CD4-positive, alpha-beta T cell treated with Interleukin-12 subunit alpha and Interleukin-12 subunit beta, for 1 hour (primary cell): ENCODE measurements around the gene ALKBH5.

Experiments
- DNase-seq: peaks from one replicate; pipeline ENCODE4 v3.0.0-alpha.2; 2020

The ALKBH5 gene

GRCh38 chr17:18225121-18225641 lies 41.6 kb downstream of the ALKBH5 start, which contains the start of gene LLGL1:
LLGL1 (plus strand) TSS chr17:18225635; CDS start chr17:18225683, 48 bp downstream.
- peak; percentile 96 for DNase-seq

DNA sequence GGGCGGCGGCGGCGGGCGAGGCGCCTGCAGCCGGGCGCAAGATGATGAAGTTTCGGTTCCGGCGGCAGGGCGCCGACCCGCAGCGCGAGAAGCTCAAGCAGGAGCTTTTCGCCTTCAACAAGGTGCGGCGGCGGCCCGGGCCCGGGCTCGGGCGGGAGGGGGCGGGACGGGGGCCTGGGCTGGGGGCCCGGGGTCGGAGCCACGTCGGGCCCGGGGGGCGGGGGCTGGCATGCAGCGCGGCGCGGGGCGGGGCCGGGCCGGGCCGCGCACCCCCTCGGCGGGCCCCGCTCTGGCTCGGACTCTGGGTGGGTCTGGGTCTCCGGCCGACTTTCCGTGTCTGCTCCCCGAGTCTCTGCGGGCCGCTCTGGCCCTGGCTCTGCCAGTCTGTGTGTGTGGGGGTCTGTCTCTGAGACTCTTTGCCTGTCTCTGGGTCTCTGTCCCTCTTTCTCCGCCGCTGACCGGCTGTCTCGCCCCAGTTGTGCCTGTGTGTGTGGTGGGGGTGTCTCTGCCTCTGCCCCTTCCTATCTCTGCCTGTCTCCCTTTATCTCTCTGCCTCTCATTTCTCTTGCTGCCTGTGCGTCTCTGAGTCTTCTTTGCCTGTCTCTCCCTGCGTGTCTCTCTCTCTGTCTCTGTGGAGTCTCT lies 42.1 kb downstream of the ALKBH5 start:
- no peak for DNase-seq

DNA sequence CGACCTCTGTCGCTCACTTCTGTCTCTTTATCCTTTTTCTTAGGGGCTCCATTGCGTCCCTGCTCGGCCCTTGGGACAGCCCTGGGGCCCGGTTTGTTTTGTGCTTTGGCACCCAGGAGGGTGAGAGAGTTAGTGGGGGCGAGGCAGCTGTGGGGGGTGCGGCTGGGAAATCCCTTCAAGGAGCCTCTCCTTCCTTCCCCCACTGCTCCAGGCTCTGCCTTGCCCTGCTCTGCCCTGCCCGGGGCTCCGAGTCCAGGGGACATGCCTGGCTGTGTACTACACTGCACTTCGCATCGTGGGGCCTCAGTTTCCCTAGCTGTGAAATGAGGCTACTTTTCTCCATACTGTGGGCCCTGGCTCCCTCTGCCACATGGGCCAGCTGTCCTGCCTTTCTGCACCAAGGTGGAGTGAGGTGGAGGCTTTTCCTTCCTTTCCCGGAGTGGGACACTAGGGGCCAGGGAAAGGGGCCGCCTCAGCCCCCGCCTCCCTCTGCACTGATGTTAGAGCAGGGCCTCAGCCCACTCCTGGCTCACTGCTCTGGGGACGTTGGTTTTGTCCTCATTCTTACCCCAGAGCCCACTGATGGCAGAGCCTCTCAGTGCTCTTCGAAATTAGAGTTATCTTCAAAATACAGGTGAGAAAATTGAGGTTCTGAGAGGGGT lies 42.8 kb downstream of the ALKBH5 start:
- DNase-seq: no peak

DNA sequence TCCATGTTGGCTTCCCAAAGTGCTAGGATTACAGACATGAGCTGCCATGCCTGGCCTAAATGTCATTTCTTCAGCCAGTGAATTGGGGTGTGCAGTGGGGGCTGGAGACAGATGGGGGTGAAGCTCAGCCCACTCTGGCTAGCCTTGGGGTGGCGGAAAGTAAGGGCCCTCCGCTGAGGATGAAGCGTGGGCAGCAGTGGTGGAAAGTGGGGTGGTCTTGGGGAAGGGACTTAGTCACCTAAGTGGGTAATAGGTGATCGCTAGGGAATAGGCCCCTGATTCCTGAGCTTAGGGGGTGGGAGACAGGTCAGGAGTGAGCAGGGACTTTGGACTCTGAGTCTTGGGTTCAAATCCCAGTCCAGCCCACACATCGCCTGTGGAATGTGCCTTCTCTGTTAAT lies 44.0 kb downstream of the ALKBH5 start:
- no peak for DNase-seq

GRCh38 chr17:18228176-18228682 lies 44.6 kb downstream of the ALKBH5 start:
- no peak for DNase-seq

DNA sequence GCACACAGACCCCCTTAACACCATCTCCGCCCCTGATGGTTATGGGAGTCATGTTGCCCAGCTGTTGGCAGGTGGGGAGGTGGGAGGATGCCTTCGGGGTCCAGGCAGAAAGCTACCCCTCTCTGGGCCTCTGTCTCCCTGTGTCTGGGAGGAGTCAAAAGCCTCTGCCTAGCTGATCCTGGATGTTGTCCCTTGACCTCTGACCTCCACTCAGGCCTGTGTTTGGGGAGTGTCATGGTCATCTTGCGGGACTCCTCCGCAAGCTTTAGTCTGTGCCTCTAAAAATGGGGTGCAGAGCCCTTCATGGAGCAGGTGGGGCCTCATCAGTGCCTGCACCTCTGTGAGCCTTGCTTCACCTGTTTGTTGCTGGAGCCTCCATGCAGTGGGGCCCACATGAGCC lies 45.6 kb downstream of the ALKBH5 start:
- DNase-seq: no peak

DNA sequence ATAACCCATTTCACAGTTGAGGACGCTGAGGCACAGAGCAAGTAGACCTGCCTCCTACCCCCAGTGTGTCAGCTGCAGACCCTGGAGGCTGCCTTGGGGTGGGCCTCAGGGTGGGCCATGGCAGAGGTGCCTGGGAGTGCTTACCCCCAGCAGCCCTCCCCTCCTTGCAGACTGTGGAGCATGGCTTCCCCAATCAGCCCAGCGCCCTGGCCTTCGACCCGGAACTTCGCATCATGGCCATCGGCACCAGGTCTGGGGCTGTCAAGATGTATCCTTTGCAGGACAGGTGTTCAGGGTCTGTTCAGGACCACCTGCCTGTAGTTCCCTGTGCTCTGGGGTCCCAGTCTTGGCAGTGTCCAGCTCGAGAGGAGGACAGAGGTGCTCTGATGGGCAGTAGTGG lies 46.1 kb downstream of the ALKBH5 start:
- DNase-seq: no peak

DNA sequence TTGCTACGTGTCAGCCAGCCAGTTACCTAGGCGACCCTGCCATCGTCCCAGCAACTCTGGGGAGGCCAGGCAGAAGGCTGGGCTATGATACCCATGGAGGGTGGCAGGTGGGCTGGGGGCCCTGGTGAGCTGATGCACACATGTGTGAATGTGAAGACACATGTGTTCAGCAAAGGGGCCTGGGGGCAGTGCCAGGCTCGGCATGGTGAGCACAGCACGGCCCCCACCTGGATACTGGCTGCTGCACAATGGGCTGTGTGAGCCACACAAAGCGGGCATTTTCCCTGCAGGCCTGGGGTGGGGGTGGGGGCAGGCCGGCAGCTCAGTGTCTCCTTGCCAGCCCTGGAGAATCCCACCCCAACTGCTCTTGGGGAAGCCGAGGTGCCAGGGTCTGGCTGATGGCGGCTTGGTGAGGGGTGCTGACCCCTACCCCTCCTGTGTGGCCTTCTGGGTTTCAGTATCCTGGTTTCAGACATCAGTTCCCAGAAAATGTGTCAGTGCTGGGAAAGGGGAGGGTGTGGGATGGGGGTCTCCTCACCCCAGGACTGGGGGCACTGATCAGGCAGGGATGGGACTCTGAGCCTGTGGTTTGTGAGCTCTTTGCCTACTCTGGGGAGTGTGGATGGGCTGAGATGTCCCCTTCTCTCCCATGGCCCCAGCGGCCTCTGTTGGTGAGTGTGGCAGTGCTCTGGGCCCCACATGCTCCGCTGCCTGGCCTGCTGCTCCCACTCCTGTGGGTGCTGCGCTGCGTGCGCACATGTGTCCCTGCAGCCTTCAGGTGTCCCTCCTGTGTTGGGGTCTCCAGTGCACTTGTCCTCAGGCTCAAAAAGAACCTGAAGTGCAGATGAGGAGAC lies 46.9 kb downstream of the ALKBH5 start:
- no peak for DNase-seq

GRCh38 chr17:18231164-18231563 lies 47.5 kb downstream of the ALKBH5 start:
- DNase-seq: no peak

GRCh38 chr17:18233803-18234518 lies 50.3 kb downstream of the ALKBH5 start:
- no peak for DNase-seq

GRCh38 chr17:18234853-18235380 lies 51.3 kb downstream of the ALKBH5 start:
- no peak for DNase-seq

DNA sequence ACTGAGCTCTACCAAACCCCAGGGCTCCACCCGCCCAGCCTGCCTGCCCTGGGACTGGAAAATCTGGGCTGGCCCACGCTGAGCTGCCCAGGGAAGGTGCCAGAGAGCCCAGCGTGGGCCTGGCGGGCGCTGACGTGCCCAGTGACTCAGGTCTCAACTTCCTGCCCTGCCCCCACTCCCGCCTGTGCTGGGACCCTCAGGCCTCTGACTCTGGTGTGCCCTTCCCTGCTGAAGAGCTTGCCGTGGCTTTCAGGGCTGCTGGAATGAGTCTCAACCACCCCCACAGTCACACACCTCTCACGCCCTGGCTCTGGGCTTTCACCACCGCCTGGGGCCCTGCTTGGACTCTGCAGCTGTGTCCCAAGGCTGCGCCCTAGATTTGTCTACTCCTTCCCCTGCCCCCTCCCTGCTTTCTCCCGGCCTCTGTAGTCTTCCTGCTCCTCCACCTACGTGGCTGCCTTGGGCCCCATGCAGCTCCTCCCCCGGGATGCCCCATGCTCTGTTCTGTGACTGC lies 52.2 kb downstream of the ALKBH5 start:
- no peak for DNase-seq

DNA sequence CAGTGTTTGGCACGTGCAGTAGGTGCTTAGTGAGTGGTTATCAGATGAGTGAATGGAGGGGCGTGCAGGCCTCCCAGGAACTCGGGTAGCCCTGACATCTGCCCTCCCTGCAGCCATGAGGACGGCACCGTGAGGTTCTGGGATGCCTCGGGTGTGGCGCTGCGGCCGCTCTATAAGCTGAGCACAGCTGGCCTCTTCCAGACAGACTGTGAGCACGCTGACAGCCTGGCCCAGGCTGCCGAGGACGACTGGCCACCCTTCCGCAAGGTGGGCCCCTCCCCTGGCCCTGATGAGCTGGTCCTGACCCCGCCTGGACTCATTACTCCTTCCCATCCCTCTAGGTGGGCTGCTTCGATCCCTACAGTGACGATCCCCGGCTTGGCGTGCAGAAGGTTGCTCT lies 52.9 kb downstream of the ALKBH5 start:
- no peak for DNase-seq

DNA sequence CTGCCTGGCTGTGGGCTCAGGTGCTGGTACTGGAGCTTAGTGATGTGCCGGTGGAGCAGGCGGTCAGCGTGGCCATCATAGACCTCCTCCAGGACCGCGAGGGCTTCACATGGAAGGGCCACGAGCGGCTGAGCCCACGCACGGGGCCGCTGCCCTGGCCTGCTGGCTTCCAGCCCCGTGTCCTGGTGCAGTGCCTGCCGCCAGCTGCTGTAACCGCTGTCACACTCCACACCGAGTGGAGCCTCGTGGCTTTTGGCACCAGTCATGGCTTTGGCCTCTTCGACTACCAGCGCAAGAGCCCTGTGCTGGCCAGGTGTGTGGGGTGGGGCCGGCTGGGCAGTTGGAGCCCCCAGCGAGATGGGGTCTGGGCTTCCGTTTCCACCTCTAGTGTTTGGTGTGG lies 53.8 kb downstream of the ALKBH5 start:
- DNase-seq: no peak

- no peak for DNase-seq
These were observed 54.7 kb downstream of the ALKBH5 start for GRCh38 chr17:18238299-18238698.

GRCh38 chr17:18240449-18240848 lies 56.8 kb downstream of the ALKBH5 start:
- no peak for DNase-seq

DNA sequence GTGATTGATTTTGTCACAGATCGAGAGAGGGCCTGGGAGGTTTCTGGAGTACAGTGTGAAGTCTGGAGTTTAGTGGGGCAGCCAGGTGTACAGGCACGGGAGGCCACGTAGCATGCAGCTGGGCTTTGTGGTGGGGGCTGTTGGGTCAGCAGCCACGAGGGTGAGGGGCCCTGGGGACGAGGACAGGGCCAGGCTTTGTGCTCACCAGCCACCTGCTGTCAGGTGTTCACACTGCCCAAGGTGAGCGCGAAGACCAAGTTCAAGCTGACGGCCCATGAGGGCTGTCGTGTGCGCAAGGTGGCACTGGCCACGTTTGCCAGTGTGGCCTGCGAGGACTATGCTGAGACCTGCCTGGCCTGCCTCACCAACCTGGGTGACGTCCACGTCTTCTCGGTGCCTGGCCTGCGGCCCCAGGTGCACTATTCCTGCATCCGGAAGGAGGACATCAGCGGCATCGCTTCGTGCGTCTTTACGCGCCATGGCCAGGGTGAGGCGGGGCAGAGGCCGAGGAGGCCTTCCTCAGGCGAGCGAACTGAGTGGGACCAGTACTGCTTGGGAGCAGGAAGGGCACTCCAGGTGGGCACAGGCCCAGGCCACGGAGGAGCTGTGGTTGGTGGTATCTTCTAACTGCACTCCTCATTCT lies 57.7 kb downstream of the ALKBH5 start:
- no peak for DNase-seq

- no peak for DNase-seq
These were observed 61.6 kb downstream of the ALKBH5 start for GRCh38 chr17:18245038-18245776.

DNA sequence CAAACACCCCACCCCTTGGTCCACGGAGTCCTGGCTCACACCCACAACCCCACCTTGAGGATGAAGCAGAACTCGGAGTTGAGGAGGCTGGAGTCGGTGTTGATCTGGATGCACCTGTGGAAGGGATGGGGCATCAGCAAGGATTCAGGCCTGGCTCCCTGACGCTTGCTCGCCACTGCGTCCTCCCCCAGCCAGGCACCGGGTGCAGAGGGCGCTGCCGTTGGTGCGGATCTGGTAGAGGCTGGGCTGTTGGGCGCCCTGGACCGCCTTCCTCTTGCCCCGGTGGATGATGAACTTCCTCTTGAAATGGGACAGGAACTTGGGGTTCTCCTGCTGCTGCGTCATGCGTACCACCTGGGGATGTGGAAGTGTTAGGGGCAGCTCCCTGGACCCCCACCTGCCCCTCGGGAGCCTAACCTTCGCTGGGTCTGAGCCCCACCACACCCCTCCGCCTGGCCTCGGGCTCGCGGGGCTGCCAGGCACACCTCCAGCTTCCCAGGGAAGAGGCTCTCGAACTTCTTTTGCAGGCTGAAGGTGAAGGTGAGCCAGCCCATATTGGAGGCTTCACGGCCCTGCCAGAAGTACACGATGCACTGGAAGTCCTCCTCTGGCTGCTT lies 62.6 kb downstream of the ALKBH5 start:
- no peak for DNase-seq

DNA sequence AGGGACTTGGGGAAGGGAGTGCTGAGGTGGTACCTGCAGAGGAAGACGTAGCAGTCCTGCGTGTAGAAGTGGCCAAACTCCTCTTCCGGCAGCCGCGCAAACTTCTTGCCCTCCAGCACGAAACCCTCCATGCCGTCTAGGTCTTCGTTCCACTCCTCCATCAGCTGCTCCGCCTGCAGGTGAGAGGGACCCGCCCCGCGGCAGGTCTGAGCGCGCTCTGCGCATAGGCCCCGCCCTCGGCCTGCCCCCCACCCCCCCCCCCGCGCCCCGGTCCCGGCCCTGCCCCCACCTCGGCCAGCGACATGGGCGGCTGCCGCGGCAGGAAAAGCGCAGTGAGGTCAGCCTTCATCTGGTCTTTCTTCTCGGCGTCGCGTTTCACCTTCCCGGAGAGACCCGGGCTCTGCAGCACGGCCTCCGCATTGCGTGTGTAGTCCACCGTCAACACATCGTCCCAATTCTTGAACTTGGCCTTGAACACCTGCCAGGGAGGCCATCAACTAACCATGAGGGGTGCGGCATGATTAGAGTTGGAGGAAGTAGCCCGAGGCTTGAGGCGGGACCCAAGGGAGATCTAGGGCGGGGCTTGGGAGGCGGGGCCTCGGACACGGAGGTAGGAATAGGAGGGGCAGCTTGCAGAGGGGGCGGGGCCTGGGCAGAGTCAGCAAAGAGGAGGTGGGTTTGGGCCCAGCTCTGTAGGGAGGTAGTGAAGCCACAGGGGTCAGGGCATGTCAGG lies 63.4 kb downstream of the ALKBH5 start:
- DNase-seq: peak; percentile 26
